Sigmoid colon (tissue), 7 donors: Measurements from ENCODE around the gene GZMB. TPM values are rescaled to one million over a fixed set of nuclear protein-coding genes. Genes with fewer than 3 reads are reported as not detected.

Experiments
- DNase-seq: peaks from one replicate; pipeline ENCODE4 v3.0.0-alpha.2; 2019
- H3K27ac ChIP-seq, 4 donors: fragments of 200-600 bp; sonication (generic); one replicate each; pipeline ENCODE4 v1.5.1; 2016 to 2019; ENCODE audit warnings: mild to moderate bottlenecking in 1 of 4
- H3K27me3 ChIP-seq, 3 donors: fragments of 200-600 bp; sonication (generic); one replicate each; pipeline ENCODE4 v1.5.1; 2019; ENCODE audit warnings: mild to moderate bottlenecking in 1 of 3
- H3K36me3 ChIP-seq, 4 donors: fragments of 200-600 bp; sonication (generic); one replicate each; pipeline ENCODE4 v1.5.1; 2016 to 2019
- H3K4me1 ChIP-seq, 4 donors: fragments of 200-600 bp; sonication (generic); one replicate each; pipeline ENCODE4 v1.5.1; 2017 to 2019
- H3K4me3 ChIP-seq, 4 donors: fragments of 200-600 bp; sonication (generic); one replicate each; pipeline ENCODE4 v1.5.1; 2017 to 2019; ENCODE audit warnings: mild to moderate bottlenecking in 2 of 4, moderate library complexity in 1 of 4
- H3K9me3 ChIP-seq, 4 donors: fragments of 200-600 bp in 3 of 4; sonication (generic) in 3 of 4; one replicate each; pipeline versions ENCODE4 v1.5.1 to v1.6.1; 2013 to 2019
- CTCF ChIP-seq, 4 experiments: fragments of 450-650 bp in 3 of 4; fragments of 200-600 bp in 1 of 4; IDR thresholded peaks; one replicate each; pipeline ENCODE4 v1.5.1; 2016 to 2019; ENCODE audit warnings: antibody characterized with exemption in 4 of 4, mild to moderate bottlenecking in 3 of 4, moderate library complexity in 2 of 4
- EP300 ChIP-seq, 4 donors: sonication (generic); formaldehyde crosslinking; IDR thresholded peaks; one replicate each; pipeline ENCODE4 v1.6.1; 2017; ENCODE audit warnings: antibody characterized with exemption in 4 of 4
- POLR2A ChIP-seq, 2 donors: fragments of 450-650 bp; IDR thresholded peaks; one replicate each; pipeline ENCODE4 v1.6.1; 2016; ENCODE audit warnings: antibody characterized with exemption in 2 of 2, mild to moderate bottlenecking in 2 of 2, moderate library complexity in 2 of 2
- POLR2AphosphoS5 ChIP-seq, 4 donors: sonication (generic); formaldehyde crosslinking; IDR thresholded peaks; one replicate each; pipeline ENCODE4 v1.6.1; 2017; ENCODE audit warnings: antibody characterized with exemption in 4 of 4
- WGBS, 2 donors: extraction: QIAGEN DNeasy Blood & Tissue Kit; methylation state at CpG; one replicate each; pipeline ENCODE4 v1.1.7; 2013; 5-methylcytosine and 5-hydroxymethylcytosine counted together
- intact Hi-C: fragments of 100-400 bp; cut with DNase I; formaldehyde crosslinking; loops from one replicate; pipeline ENCODE4 v1.15.1; 2023
- polyA plus RNA-seq, 3 donors: library from polyadenylated mRNA; stranded (reverse); fragments of 200-250 nt; gene quantifications; one replicate each; pipeline ENCODE4 v1.2.3, GENCODE V29; 2013
- total RNA-seq, 4 donors: library from RNA; depleted of rRNA; stranded (reverse); fragments of >200 nt; gene quantifications; one replicate each; pipeline ENCODE4 v1.1.0, GENCODE V29; 2016
- donor health status: healthy with polysubstance abuse.
- donor health status: Bipolar disorder and iron deficiency.
- donor health status: healthy.

The GZMB gene
- total and polyA plus RNA-seq, 7 donors, result 1.5 to 8.0 (median 3.2) TPM; not detected in 4

GRCh38 chr14:24677956-24678355 lies 44.0 kb upstream of the GZMB start:
- TF ChIP-seq POLR2A (IDR thresholded peaks at IDR 0.05), result no peak
- TF ChIP-seq EP300 (IDR thresholded peaks at IDR 0.05), result no peak
- no peak for TF ChIP-seq POLR2AphosphoS5 (IDR thresholded peaks at IDR 0.05)
- no peak for TF ChIP-seq CTCF (IDR thresholded peaks at IDR 0.05)
- DNase-seq, result no peak
- Histone ChIP-seq H3K27ac (no peak overlapping the region), H3K9me3 (no peaks in the 10 kb centered on the region), H3K36me3 (no peaks in the 10 kb centered on the region), H3K4me1 (no peaks in the 10 kb centered on the region), H3K4me3 (no peak overlapping the region), H3K27me3 (peaks cover 0 to 7% (median 0%) of the 10 kb centered on the region in 3 donors)
- 85 to 91% methylated on average over 1 of the region's 1 CpG for WGBS, 2 donors
- intact Hi-C loops, result loop anchor here (10.0 kb wide), 1 partner anchor 343 kb away; the partner anchor contains the start of genes ADCY4 and RIPK3

GRCh38 chr14:24674204-24674970 lies 40.4 kb upstream of the GZMB start:
- no peak overlapping the region for H3K27ac ChIP-seq
- H3K4me1 ChIP-seq, result no peaks in the 10 kb centered on the region
- DNase-seq, result no peak
- no peaks in the 10 kb centered on the region for H3K9me3 ChIP-seq
- intact Hi-C loops, result loop anchor here (10.0 kb wide), 1 partner anchor 340 kb away; the partner anchor contains the start of genes ADCY4 and RIPK3
- TF ChIP-seq EP300 (IDR thresholded peaks at IDR 0.05) (no peak), POLR2AphosphoS5 (IDR thresholded peaks at IDR 0.05) (no peak), POLR2A (IDR thresholded peaks at IDR 0.05) (no peak), CTCF (IDR thresholded peaks at IDR 0.05) (no peak)
- peaks cover 0 to 7% (median 0%) of the 10 kb centered on the region in 3 donors for H3K27me3 ChIP-seq
- no peaks in the 10 kb centered on the region for H3K36me3 ChIP-seq
- 34 to 58% methylated on average over 5 of the region's 5 CpGs for WGBS, 2 donors
- H3K4me3 ChIP-seq, result no peak overlapping the region

- H3K4me3 ChIP-seq, result no peak overlapping the region
- intact Hi-C loops, result loop anchor here (10.0 kb wide), 1 partner anchor 339 kb away; the partner anchor contains the start of genes ADCY4 and RIPK3
- DNase-seq, result no peak
- TF ChIP-seq EP300 (IDR thresholded peaks at IDR 0.05), result no peak
- no peak for TF ChIP-seq CTCF (IDR thresholded peaks at IDR 0.05)
- TF ChIP-seq POLR2A (IDR thresholded peaks at IDR 0.05), result no peak
- no peaks in the 10 kb centered on the region for H3K36me3 ChIP-seq
- no peaks in the 10 kb centered on the region for H3K4me1 ChIP-seq
- WGBS, 2 donors, result 53 to 82% methylated on average over 9 of the region's 9 CpGs
- H3K9me3 ChIP-seq, result no peaks in the 10 kb centered on the region
- peaks cover 0 to 7% (median 0%) of the 10 kb centered on the region in 3 donors for H3K27me3 ChIP-seq
- H3K27ac ChIP-seq, result no peak overlapping the region
These were observed 39.7 kb upstream of the GZMB start for GRCh38 chr14:24673534-24674203.

GRCh38 chr14:24673059-24673458 lies 39.1 kb upstream of the GZMB start:
- no peak overlapping the region for H3K27ac ChIP-seq
- H3K27me3 ChIP-seq, result peaks cover 0 to 7% (median 0%) of the 10 kb centered on the region in 3 donors
- intact Hi-C loops, result loop anchor here (10.0 kb wide), 1 partner anchor 338 kb away; the partner anchor contains the start of genes ADCY4 and RIPK3
- H3K4me1 ChIP-seq, result no peaks in the 10 kb centered on the region
- no peak overlapping the region for H3K4me3 ChIP-seq
- TF ChIP-seq EP300 (IDR thresholded peaks at IDR 0.05) (no peak), POLR2A (IDR thresholded peaks at IDR 0.05) (no peak), POLR2AphosphoS5 (IDR thresholded peaks at IDR 0.05) (no peak), CTCF (IDR thresholded peaks at IDR 0.05) (no peak)
- WGBS, 2 donors, result 48 to 68% methylated on average over 2 of the region's 2 CpGs
- DNase-seq, result no peak
- no peaks in the 10 kb centered on the region for H3K9me3 ChIP-seq
- no peaks in the 10 kb centered on the region for H3K36me3 ChIP-seq
